KMS-11 (cell line): ENCODE data around the gene CCDC134.

Experiments
- H2AFZ ChIP-seq: fragments of 200-600 bp; sonication (generic); 2 replicates; pipeline ENCODE4 v1.6.1; 2016; ENCODE audit warnings: antibody characterized with exemption, mixed run types, low read depth
- H3K27ac ChIP-seq: fragments of 200-600 bp; sonication (generic); 2 replicates; pipeline ENCODE4 v1.6.1; 2016; ENCODE audit warnings: mild to moderate bottlenecking, mixed run types
- H3K27me3 ChIP-seq: fragments of 200-600 bp; sonication (generic); 2 replicates; pipeline ENCODE4 v1.6.1; 2017; ENCODE audit warnings: mild to moderate bottlenecking, low read depth, mixed run types, moderate library complexity; ENCODE audit not compliant: insufficient read depth
- H3K36me3 ChIP-seq: fragments of 200-600 bp; sonication (generic); 2 replicates; pipeline ENCODE4 v1.6.1; 2017; ENCODE audit warnings: mild to moderate bottlenecking, mixed run types; ENCODE audit not compliant: insufficient read depth
- H3K4me1 ChIP-seq: fragments of 200-600 bp; sonication (generic); 2 replicates; pipeline ENCODE4 v1.6.1; 2016; ENCODE audit warnings: mild to moderate bottlenecking, low read depth, mixed run types; ENCODE audit not compliant: poor library complexity, severe bottlenecking
- H3K4me2 ChIP-seq: fragments of 200-600 bp; sonication (generic); 2 replicates; pipeline ENCODE4 v1.7.0; 2016; ENCODE audit warnings: mild to moderate bottlenecking, mixed run types
- H3K4me3 ChIP-seq: fragments of 200-600 bp; sonication (generic); IDR thresholded peaks from 2 replicates; pipeline ENCODE4 v1.6.1; 2017; ENCODE audit warnings: low read depth, low read length, mixed read lengths; ENCODE audit not compliant: insufficient read depth
- H3K79me2 ChIP-seq: fragments of 200-600 bp; sonication (generic); 2 replicates; pipeline ENCODE4 v1.6.1; 2016; ENCODE audit warnings: low read depth, mixed run types; ENCODE audit not compliant: insufficient read depth
- H3K9ac ChIP-seq: fragments of 200-600 bp; sonication (generic); 2 replicates; pipeline ENCODE4 v1.6.1; 2016; ENCODE audit warnings: mild to moderate bottlenecking, mixed run types
- H4K20me1 ChIP-seq: fragments of 200-600 bp; sonication (generic); 2 replicates; pipeline ENCODE4 v1.6.1; 2016; ENCODE audit warnings: mild to moderate bottlenecking, mixed run types; ENCODE audit not compliant: insufficient read depth
- TF ChIP-seq, protein P1 (sequence below): fragments of 200-600 bp; sonication (generic); conservative IDR thresholded peaks from 2 replicates; pipeline ENCODE4 v1.6.1; 2017; ENCODE audit warnings: low read depth, mild to moderate bottlenecking, antibody characterized with exemption, low read length, moderate library complexity, mixed read lengths

Gene CCDC134

DNA sequence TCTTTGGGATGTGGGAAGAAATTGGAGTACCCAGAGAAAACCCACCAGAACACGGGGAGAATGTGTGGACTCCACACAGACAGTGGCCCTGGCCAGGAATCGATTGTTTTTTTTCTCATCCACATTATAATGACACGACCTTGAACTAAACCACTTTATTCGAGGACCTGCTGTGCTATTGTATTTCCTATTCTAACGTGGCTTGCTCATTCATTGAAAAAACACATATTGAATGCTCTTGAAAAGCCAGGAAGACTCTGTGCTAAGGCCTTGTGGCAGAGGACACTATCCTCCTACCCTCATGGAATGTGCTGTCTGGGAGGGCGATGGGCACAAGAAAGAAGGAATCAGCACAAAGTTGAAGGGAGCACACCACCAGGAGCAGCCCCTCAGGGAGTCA is 23.3 kb downstream of the CCDC134 start:
- no peak overlapping the region for H3K4me2 ChIP-seq
- no peaks in the 10 kb centered on the region for H4K20me1 ChIP-seq
- H3K4me1 ChIP-seq: peaks cover 31% of the 10 kb centered on the region
- H3K27ac ChIP-seq: no peak overlapping the region
- no peak overlapping the region for H2AFZ ChIP-seq
- H3K36me3 ChIP-seq: no peaks in the 10 kb centered on the region
- TF ChIP-seq, protein P1, sequence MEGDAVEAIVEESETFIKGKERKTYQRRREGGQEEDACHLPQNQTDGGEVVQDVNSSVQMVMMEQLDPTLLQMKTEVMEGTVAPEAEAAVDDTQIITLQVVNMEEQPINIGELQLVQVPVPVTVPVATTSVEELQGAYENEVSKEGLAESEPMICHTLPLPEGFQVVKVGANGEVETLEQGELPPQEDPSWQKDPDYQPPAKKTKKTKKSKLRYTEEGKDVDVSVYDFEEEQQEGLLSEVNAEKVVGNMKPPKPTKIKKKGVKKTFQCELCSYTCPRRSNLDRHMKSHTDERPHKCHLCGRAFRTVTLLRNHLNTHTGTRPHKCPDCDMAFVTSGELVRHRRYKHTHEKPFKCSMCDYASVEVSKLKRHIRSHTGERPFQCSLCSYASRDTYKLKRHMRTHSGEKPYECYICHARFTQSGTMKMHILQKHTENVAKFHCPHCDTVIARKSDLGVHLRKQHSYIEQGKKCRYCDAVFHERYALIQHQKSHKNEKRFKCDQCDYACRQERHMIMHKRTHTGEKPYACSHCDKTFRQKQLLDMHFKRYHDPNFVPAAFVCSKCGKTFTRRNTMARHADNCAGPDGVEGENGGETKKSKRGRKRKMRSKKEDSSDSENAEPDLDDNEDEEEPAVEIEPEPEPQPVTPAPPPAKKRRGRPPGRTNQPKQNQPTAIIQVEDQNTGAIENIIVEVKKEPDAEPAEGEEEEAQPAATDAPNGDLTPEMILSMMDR: no peak
- H3K4me3 ChIP-seq: no peak overlapping the region
- no peak overlapping the region for H3K9ac ChIP-seq
- H3K27me3 ChIP-seq: no peaks in the 10 kb centered on the region
- no peaks in the 10 kb centered on the region for H3K79me2 ChIP-seq

DNA sequence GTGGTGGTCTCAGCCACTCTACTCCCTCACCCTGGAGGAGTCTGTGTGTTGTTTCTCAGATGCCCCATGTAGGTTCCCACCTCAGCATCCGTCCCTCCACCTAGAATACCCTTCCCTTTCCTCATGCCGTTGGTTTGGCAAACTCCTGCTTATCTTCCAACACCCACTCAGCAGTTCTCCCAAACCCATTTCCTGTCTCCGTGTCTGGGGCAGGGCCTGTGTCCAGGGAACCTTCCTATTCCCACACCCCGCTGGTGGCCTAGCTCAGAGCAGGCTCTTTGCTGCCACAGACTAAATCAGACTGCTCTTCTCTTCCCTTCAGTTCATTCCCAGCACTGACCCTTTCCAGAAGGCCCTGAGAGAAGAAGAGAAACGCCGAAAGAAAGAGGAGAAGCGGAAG is 24.9 kb downstream of the CCDC134 start:
- Histone ChIP-seq H2AFZ (no peak overlapping the region), H3K79me2 (no peaks in the 10 kb centered on the region), H3K9ac (no peak overlapping the region), H3K4me1 (peaks cover 40% of the 10 kb centered on the region), H4K20me1 (no peaks in the 10 kb centered on the region), H3K4me3 (no peak overlapping the region), H3K4me2 (no peak overlapping the region), H3K27ac (no peak overlapping the region), H3K27me3 (no peaks in the 10 kb centered on the region), H3K36me3 (no peaks in the 10 kb centered on the region)
- TF ChIP-seq, protein P1: no peak

DNA sequence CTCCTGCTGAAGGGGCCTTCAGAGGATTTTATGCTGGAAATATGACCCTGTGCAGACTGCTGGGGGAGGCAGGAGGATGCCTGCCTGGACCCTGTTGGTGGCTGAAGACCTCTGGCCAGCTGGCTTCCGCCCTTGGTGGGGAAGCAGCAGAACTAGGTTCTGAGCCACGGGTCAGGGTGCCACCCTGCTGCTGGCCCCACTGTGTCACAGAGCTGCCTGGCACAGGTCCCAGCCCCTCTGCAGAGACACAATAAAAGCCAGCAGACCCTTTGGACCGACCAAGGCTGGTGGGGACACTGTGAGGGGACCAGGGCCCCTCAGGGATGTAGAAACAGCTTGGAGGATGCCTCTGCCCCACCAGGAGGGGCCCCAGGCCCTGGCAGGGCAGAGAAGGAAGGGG is 25.5 kb downstream of the CCDC134 start:
- H3K4me3 ChIP-seq: no peak overlapping the region
- H3K27me3 ChIP-seq: no peaks in the 10 kb centered on the region
- peaks cover 45% of the 10 kb centered on the region for H3K4me1 ChIP-seq
- no peak overlapping the region for H3K9ac ChIP-seq
- no peak overlapping the region for H2AFZ ChIP-seq
- H3K79me2 ChIP-seq: no peaks in the 10 kb centered on the region
- TF ChIP-seq, protein P1: no peak
- no peaks in the 10 kb centered on the region for H4K20me1 ChIP-seq
- H3K4me2 ChIP-seq: no peak overlapping the region
- H3K27ac ChIP-seq: no peak overlapping the region
- no peaks in the 10 kb centered on the region for H3K36me3 ChIP-seq

DNA sequence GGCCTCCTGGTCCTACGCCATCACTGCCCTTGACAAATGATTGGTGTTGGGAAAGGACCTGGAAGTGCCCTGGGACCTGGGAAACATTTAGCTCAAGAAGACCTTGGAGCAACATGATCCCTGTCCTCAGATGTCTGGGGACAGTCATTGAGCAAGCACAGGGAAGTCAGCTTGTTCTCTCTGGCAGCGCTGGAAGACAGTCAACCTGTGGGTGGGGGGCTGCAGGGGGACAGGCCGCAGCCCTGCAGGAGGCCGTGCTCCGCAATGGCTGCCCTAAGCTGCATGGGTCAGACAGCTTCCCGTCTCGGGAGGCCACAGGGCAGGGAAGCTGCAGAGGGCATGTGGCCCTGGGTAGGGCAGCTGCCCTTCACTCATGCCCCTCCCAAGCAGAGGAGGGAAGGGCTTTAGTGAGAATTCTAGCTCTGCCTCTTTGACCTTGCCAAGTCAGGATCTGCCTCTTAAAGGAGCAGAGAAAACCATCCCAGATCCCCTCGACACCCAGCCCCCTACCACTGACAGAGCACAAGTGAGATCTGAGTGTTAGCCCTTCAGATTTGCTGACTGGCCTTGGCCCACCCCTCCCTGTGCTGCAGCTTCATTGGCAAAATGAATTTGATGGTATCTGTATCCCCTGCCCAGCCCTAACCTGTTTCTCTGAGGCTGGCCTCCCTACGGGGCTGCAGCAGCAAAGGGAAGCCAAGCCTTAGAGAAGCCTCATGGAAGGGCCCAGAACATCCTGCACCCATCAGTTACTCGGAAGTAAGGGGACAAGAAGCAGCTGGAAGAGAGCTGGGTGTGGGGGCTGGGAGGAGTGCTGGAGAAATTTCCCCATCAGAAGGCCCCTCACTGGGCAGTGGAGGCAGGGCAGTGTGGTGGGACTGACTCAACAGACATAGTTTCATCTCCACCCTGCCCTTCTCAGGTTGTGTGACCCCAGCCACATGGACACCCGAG is 26.2 kb downstream of the CCDC134 start:
- peaks cover 52% of the 10 kb centered on the region for H3K4me1 ChIP-seq
- peak overlapping the region; percentile 56; the same call in 1 of the 2 replicates for H3K4me2 ChIP-seq
- TF ChIP-seq, protein P1: no peak
- H4K20me1 ChIP-seq: no peaks in the 10 kb centered on the region
- no peaks in the 10 kb centered on the region for H3K79me2 ChIP-seq
- no peak overlapping the region for H2AFZ ChIP-seq
- H3K4me3 ChIP-seq: no peak overlapping the region
- H3K27me3 ChIP-seq: no peaks in the 10 kb centered on the region
- no peak overlapping the region for H3K9ac ChIP-seq
- H3K36me3 ChIP-seq: no peaks in the 10 kb centered on the region
- peak overlapping the region; percentile 40; the same call in 1 of the 2 replicates for H3K27ac ChIP-seq
